Naive thymus-derived CD4-positive, alpha-beta T cell (primary cell): ENCODE data around the gene AGTR1. TPM values are rescaled to one million over a fixed set of nuclear protein-coding genes. Genes with fewer than 3 reads are reported as not detected.
"Not testable (repeated sequence)": the region's sequence is repeated elsewhere in the genome, so short reads cannot be mapped to it uniquely, and the experiment has no call there.

ENCODE experiments used
- ATAC-seq: fragments of 150-1000 bp; cut with Tn5 transposase; 2 replicates; pipeline ENCODE4 v1.10.0; 2021; ENCODE audit warnings: mild to moderate bottlenecking, moderate library complexity
- CTCF ChIA-PET: fragments of 350-600 bp; sonication (Branson Sonifier 250); formaldehyde crosslinking; loops from one replicate; lab custom pipeline; 2021; ENCODE audit warnings: antibody characterized with exemption; lab: Charles Lee
- POLR2A ChIA-PET: fragments of 350-600 bp; sonication (Branson Sonifier 250); formaldehyde crosslinking; loops from one replicate; lab custom pipeline; 2021; ENCODE audit warnings: antibody characterized with exemption, inconsistent platforms; lab: Charles Lee
- DNase-seq, 9 donors: peaks; one replicate each; pipeline versions ENCODE4 v3.0.0 to v3.0.0-alpha.2; 2020 to 2022; ENCODE audit warnings: mixed read lengths in 1 of 9
- H3K27ac ChIP-seq: one replicate; pipeline ENCODE4 v1.7.0; 2013; ENCODE audit warnings: mild to moderate bottlenecking, low read depth, low read length, moderate library complexity
- H3K27me3 ChIP-seq, 2 donors: one replicate each; pipeline ENCODE4 v1.7.0; 2013; ENCODE audit warnings: low read length in 2 of 2, mild to moderate bottlenecking in 2 of 2, moderate library complexity in 2 of 2; ENCODE audit not compliant: control insufficient read depth in 2 of 2, insufficient read depth in 2 of 2
- H3K36me3 ChIP-seq, 3 experiments: 1 replicate in 2 of 3; 2 replicates in 1 of 3; pipeline ENCODE4 v1.7.0; 2013; ENCODE audit warnings: low read length in 3 of 3, mild to moderate bottlenecking in 3 of 3, moderate library complexity in 1 of 3; ENCODE audit not compliant: insufficient read depth in 3 of 3, control insufficient read depth in 2 of 3
- H3K4me1 ChIP-seq, 2 donors: one replicate each; pipeline ENCODE4 v1.7.0; 2013; ENCODE audit warnings: low read length in 2 of 2, mild to moderate bottlenecking in 2 of 2, moderate library complexity in 1 of 2; ENCODE audit not compliant: control insufficient read depth in 2 of 2, insufficient read depth in 2 of 2
- H3K4me3 ChIP-seq: 2 replicates; pipeline ENCODE4 v1.7.0; 2013; ENCODE audit warnings: mild to moderate bottlenecking, low read length
- H3K9me3 ChIP-seq, 3 experiments: 1 replicate in 2 of 3; 2 replicates in 1 of 3; pipeline ENCODE4 v1.7.0; 2013; ENCODE audit warnings: low read length in 3 of 3; ENCODE audit not compliant: control insufficient read depth in 2 of 3
- H3K27ac Mint-ChIP-seq, 9 donors: one replicate each; pipeline ENCODE4 v1.8.0; 2020 to 2022; ENCODE audit warnings: mixed read lengths in 9 of 9, mild to moderate bottlenecking in 8 of 9, moderate library complexity in 5 of 9, inconsistent platforms in 2 of 9
- H3K27me3 Mint-ChIP-seq, 5 donors: one replicate each; pipeline ENCODE4 v1.8.0; 2021 to 2022; ENCODE audit warnings: mixed read lengths in 5 of 5, mild to moderate bottlenecking in 1 of 5
- H3K36me3 Mint-ChIP-seq, 5 donors: one replicate each; pipeline ENCODE4 v1.8.0; 2020 to 2022; ENCODE audit warnings: mixed read lengths in 5 of 5, mild to moderate bottlenecking in 3 of 5, inconsistent platforms in 1 of 5
- H3K4me1 Mint-ChIP-seq, 7 donors: one replicate each; pipeline ENCODE4 v1.8.0; 2020 to 2022; ENCODE audit warnings: mixed read lengths in 7 of 7, mild to moderate bottlenecking in 3 of 7, inconsistent platforms in 1 of 7
- H3K4me3 Mint-ChIP-seq, 10 donors: one replicate each; pipeline ENCODE4 v1.8.0; 2020 to 2022; ENCODE audit warnings: mild to moderate bottlenecking in 10 of 10, mixed read lengths in 10 of 10, moderate library complexity in 6 of 10, inconsistent platforms in 2 of 10
- H3K9me3 Mint-ChIP-seq, 11 donors: one replicate each; pipeline ENCODE4 v1.8.0; 2020 to 2022; ENCODE audit warnings: mixed read lengths in 11 of 11, mild to moderate bottlenecking in 4 of 11, inconsistent platforms in 1 of 11, moderate library complexity in 1 of 11
- intact Hi-C, 2 donors: fragments of 100-400 bp; cut with micrococcal nuclease; formaldehyde crosslinking; loops; one replicate each; pipeline ENCODE4 v1.15.1; 2023
- polyA plus RNA-seq, 2 donors: library from polyadenylated mRNA; unstranded; fragments of 300-500 nt; fragmentation: Illumina TruSeq; gene quantifications; one replicate each; pipeline ENCODE4 v1.2.3, GENCODE V29; 2021
- total RNA-seq, 6 experiments: library from RNA in 5 of 6; stranded (reverse) in 5 of 6; gene quantifications; 1 replicate in 5 of 6; 2 replicates in 1 of 6; pipeline ENCODE4 v1.2.3 and lab custom pipeline; 2021 to 2026

Gene AGTR1
- total and polyA plus RNA-seq, 7 experiments from 2014 or later = not detected

DNA sequence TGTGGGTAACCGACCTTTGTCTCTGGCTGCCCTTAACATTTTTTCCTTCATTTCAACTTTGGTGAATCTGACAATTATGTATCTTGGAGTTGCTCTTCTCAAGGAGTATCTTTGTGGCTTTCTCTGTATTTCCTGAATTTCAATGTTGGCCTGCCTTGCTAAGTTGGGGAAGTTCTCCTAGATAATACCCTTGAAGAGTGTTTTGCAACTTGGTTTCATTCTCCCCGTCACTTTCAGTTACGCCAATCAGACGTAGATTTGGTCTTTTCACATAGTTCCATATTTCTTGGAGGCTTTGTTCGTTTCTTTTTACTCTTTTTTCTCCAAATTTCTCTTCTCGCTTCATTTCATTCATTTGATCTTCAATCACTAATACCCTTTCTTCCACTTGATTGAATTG lies 87.3 kb downstream of the AGTR1 start:
- H3K27me3 Mint-ChIP-seq, H3K4me1 Mint-ChIP-seq, H3K36me3 ChIP-seq, H3K27me3 ChIP-seq, CTCF ChIA-PET, H3K27ac Mint-ChIP-seq, H3K27ac ChIP-seq, POLR2A ChIA-PET, DNase-seq, H3K4me1 ChIP-seq, ATAC-seq, intact Hi-C loops, H3K4me3 ChIP-seq, H3K9me3 Mint-ChIP-seq, H3K9me3 ChIP-seq, H3K36me3 Mint-ChIP-seq, H3K4me3 Mint-ChIP-seq: not testable (repeated sequence)

DNA sequence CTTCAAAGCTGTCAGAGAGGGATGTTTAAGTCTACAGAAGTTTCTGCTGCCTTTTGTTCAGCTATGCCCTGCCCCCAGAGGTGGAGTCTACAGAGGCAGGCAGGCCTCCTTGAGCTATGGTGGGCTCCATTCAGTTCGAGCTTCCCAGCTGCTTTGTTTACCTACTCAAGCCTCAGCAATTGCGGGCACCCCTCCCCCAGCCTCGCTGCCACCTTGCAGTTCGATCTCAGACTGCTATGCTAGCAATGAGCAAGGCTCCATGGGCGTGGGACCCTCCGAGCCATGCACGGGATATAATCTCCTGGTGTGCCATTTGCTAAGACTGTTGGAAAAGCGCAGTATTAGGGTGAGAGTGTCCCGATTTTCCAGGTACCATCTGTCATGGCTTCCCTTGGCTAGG lies 88.5 kb downstream of the AGTR1 start:
- DNase-seq, H3K4me3 Mint-ChIP-seq, H3K4me1 Mint-ChIP-seq, CTCF ChIA-PET, H3K9me3 Mint-ChIP-seq, H3K27me3 Mint-ChIP-seq, H3K4me3 ChIP-seq, H3K27ac Mint-ChIP-seq, H3K36me3 Mint-ChIP-seq, H3K9me3 ChIP-seq, POLR2A ChIA-PET, H3K4me1 ChIP-seq, H3K36me3 ChIP-seq, H3K27me3 ChIP-seq, H3K27ac ChIP-seq, ATAC-seq, intact Hi-C loops: not testable (repeated sequence)

DNA sequence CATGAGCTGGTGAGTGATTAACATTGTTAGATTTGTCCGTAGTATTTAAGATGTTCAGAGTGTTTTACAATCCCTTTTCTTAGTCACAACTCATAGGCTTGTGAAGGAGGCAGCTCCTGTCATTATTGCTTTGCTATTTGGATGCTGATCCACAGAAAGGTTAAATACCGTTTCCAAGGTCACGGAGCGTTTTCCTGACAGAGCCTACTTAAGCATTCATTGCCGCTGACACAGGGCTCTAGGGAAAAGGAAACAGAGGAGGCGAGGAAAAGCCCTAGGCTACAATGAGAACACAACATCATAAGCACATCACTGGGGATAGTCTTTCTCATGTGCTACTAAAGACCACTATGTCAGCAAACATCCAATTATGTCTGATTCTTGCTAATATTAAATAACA lies 91.4 kb downstream of the AGTR1 start:
- CTCF ChIA-PET = no interaction called here
- Mint-ChIP-seq H3K4me3 (no peak overlapping the region), H3K4me1 (no peaks in the 10 kb centered on the region), H3K27me3 (peaks cover 0 to 15% (median 0%) of the 10 kb centered on the region in 5 donors), H3K27ac (no peak overlapping the region), H3K36me3 (peaks cover 0 to 3% (median 0%) of the 10 kb centered on the region in 5 donors), H3K9me3 (peaks cover 0 to 9% (median 0%) of the 10 kb centered on the region in 11 donors)
- intact Hi-C loops = no loop called here
- Histone ChIP-seq H3K36me3 (no peaks in the 10 kb centered on the region), H3K27ac (no peak overlapping the region), H3K27me3 (no peaks in the 10 kb centered on the region), H3K4me1 (no peaks in the 10 kb centered on the region), H3K9me3 (no peaks in the 10 kb centered on the region), H3K4me3 (no peak overlapping the region)
- POLR2A ChIA-PET = no interaction called here
- DNase-seq (no peak), ATAC-seq (no peak)

DNA sequence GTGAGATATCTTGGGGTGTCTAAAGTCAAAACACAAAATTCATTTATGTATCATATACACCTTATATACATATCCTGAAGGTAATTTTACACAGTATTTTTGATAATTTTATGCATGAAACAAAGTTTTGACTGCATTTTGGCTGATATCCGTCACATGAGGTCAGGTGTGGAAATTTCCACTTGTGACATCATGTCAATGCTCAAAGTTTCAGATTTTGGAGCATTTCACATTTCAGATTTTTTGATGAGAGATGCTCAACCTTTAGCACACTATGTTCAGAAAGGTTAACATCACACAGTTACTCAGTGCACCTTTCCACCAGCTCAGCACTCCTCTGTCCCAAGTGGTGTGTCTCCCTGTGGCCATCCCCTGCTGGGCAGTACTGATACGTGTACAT lies 92.2 kb downstream of the AGTR1 start:
- Histone ChIP-seq H3K4me3 (no peak overlapping the region), H3K9me3 (no peaks in the 10 kb centered on the region), H3K36me3 (no peaks in the 10 kb centered on the region), H3K27ac (no peak overlapping the region), H3K4me1 (no peaks in the 10 kb centered on the region), H3K27me3 (no peaks in the 10 kb centered on the region)
- no peak overlapping the region for H3K4me3 Mint-ChIP-seq
- CTCF ChIA-PET = no interaction called here
- no peaks in the 10 kb centered on the region for H3K4me1 Mint-ChIP-seq
- DNase-seq (no peak), ATAC-seq (no peak)
- intact Hi-C loops = no loop called here
- no peak overlapping the region for H3K27ac Mint-ChIP-seq
- peaks cover 0 to 17% (median 0%) of the 10 kb centered on the region in 5 donors for H3K27me3 Mint-ChIP-seq
- H3K9me3 Mint-ChIP-seq = peaks cover 0 to 8% (median 0%) of the 10 kb centered on the region in 11 donors
- H3K36me3 Mint-ChIP-seq = peaks cover 0 to 3% (median 0%) of the 10 kb centered on the region in 5 donors
- POLR2A ChIA-PET = no interaction called here

DNA sequence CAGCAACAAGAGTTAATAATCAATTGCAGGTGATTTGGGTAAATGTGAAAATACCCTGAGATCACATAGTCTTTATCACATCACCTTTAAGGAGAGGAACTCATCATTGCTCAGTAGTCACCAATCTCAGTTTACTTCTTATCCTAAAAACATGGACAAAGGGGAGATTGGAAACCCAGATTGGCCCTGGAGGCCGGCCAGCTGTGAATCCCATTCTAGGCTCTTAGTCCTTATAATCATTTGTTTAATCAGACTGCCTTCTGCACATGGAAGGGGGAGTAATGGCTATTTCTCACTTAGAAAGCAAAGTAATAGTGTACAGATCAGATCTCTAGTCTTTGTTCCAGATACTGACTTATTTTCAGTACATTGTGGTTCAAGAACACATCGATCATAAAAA lies 92.7 kb downstream of the AGTR1 start:
- Histone ChIP-seq H3K36me3 (no peaks in the 10 kb centered on the region), H3K4me3 (no peak overlapping the region), H3K27ac (no peak overlapping the region), H3K9me3 (no peaks in the 10 kb centered on the region), H3K27me3 (peaks cover 0 to 3% of the 10 kb centered on the region in 2 donors), H3K4me1 (no peaks in the 10 kb centered on the region)
- intact Hi-C loops = no loop called here
- POLR2A ChIA-PET = no interaction called here
- no peaks in the 10 kb centered on the region for H3K36me3 Mint-ChIP-seq
- CTCF ChIA-PET = no interaction called here
- no peak overlapping the region for H3K4me3 Mint-ChIP-seq
- H3K27me3 Mint-ChIP-seq = peaks cover 0 to 16% (median 0%) of the 10 kb centered on the region in 5 donors
- ATAC-seq = no peak
- no peak overlapping the region for H3K27ac Mint-ChIP-seq
- H3K9me3 Mint-ChIP-seq = peaks cover 0 to 6% (median 0%) of the 10 kb centered on the region in 11 donors
- no peak for DNase-seq
- no peaks in the 10 kb centered on the region for H3K4me1 Mint-ChIP-seq

DNA sequence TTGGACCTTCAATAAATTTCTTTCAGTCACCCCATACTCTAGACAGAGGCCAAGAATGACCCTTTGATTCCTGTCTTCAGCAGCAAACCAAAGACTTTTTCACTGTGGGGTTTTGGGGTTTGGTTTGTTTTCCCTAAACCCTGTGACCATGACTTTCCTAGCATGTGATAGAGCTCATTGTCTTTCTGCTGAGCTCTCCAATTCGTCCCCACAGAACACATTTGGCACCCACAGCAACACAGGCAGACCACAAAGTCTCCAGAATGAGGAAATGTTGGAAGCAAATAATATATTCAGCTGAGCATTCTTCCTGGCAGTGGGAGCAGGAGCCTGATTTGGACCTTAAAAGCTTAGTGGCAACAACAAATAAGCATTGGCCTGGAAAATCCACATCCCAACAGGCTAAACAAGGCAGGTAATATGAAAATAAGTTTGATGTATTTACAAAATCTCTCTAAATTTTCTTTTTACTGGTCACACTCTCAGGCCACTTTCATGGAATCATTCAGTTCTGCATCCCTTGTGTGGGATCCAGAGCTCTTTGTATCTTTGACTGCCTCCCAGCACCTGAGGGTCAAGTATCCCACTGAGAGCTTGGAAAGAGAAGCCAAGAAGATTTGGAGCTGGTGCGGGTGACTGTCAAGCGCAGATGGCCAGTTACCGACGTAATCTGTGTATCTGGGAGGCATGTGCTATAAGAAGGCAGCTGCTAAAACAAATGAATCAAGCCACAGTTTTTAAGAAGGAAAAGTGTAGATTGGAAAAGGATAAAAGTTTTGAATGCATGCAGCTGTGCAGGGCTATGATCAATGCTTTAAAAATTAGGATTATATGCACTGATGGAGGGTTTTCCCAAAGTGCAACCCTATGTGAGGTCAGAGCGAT lies 93.4 kb downstream of the AGTR1 start:
- Mint-ChIP-seq H3K36me3 (no peaks in the 10 kb centered on the region), H3K27ac (no peak overlapping the region), H3K9me3 (peaks cover 0 to 6% (median 0%) of the 10 kb centered on the region in 11 donors), H3K27me3 (peaks cover 0 to 16% (median 0%) of the 10 kb centered on the region in 5 donors), H3K4me3 (no peak overlapping the region), H3K4me1 (no peaks in the 10 kb centered on the region)
- no peaks in the 10 kb centered on the region for H3K9me3 ChIP-seq
- no peak overlapping the region for H3K27ac ChIP-seq
- no peaks in the 10 kb centered on the region for H3K4me1 ChIP-seq
- ChIA-PET POLR2A (no interaction called here), CTCF (interaction anchor here (0.6 kb wide), 1 partner anchor 63 kb away, joined by 3 read pairs; no protein-coding TSS in a partner anchor)
- no peak for DNase-seq
- ATAC-seq = no peak
- no peak overlapping the region for H3K4me3 ChIP-seq
- intact Hi-C loops = no loop called here
- H3K36me3 ChIP-seq = no peaks in the 10 kb centered on the region
- H3K27me3 ChIP-seq = peaks cover 0 to 3% of the 10 kb centered on the region in 2 donors

DNA sequence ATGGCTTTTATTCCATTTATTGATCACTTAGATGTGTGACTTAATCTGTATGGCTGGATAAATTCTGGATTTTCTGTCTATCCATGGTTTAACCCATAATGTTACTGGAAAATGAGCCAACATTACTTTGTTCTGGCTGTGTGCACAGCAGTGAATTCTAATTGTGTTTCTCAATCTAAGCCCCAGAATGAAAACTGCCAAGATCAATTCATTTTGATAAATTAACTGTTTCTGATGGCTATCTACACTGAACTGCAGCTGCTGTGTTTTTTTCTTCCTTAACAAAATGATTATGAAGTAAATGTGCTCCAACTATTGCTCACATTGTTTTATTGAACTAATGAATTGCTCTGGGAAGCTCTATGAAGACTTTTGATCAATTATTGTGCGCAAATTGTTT lies 94.2 kb downstream of the AGTR1 start:
- no peak for ATAC-seq
- H3K27ac ChIP-seq = no peak overlapping the region
- H3K27me3 ChIP-seq = peaks cover 0 to 3% of the 10 kb centered on the region in 2 donors
- H3K36me3 ChIP-seq = no peaks in the 10 kb centered on the region
- H3K4me1 ChIP-seq = no peaks in the 10 kb centered on the region
- no peak overlapping the region for H3K4me3 ChIP-seq
- no peak overlapping the region for H3K27ac Mint-ChIP-seq
- no peaks in the 10 kb centered on the region for H3K4me1 Mint-ChIP-seq
- ChIA-PET POLR2A (no interaction called here), CTCF (no interaction called here)
- H3K9me3 Mint-ChIP-seq = peaks cover 0 to 6% (median 0%) of the 10 kb centered on the region in 11 donors
- no peaks in the 10 kb centered on the region for H3K9me3 ChIP-seq
- H3K4me3 Mint-ChIP-seq = no peak overlapping the region
- no peak for DNase-seq
- H3K27me3 Mint-ChIP-seq = peaks cover 0 to 16% (median 2%) of the 10 kb centered on the region in 5 donors
- no peaks in the 10 kb centered on the region for H3K36me3 Mint-ChIP-seq
- intact Hi-C loops = no loop called here
